ENCODE data around the gene PDIA2.

- TF ChIP-seq POLR2A (IDR thresholded peaks at IDR 0.05; ENCODE audit: low read depth, low read length) = no peak
- no peak for TF ChIP-seq CTCF (IDR thresholded peaks at IDR 0.05; ENCODE audit: extremely low read depth in 1 of 2, insufficient read depth in 1 of 2, low read depth in 1 of 2, low read length in 2 of 2)
- TF ChIP-seq POLR2AphosphoS5 (IDR thresholded peaks at IDR 0.05; ENCODE audit: insufficient read depth, low read depth, low read length) = no peak
- TF ChIP-seq EZH2 (IDR thresholded peaks at IDR 0.05; ENCODE audit: borderline replicate concordance, low read depth, low read length, severe bottlenecking) = no peak
- TF ChIP-seq MYC (IDR thresholded peaks at IDR 0.05; ENCODE audit: low read depth, low read length) = no peak
These were observed 13.3 kb downstream of the PDIA2 start for GRCh38 chr16:296276-296675.
